Activated CD4-positive, alpha-beta T cell treated with anti-CD3 and anti-CD28 coated beads, Interleukin-2, amount 50 U/mL, for 1 hour (primary cell): Measurements from ENCODE around the gene ZNF227.
"Not testable (repeated sequence)": the region's sequence is repeated elsewhere in the genome, so short reads cannot be mapped to it uniquely, and the experiment has no call there.

Source experiments
- DNase-seq: peaks from one replicate; pipeline ENCODE4 v3.0.0-alpha.2; 2020

ZNF227 gene

DNA sequence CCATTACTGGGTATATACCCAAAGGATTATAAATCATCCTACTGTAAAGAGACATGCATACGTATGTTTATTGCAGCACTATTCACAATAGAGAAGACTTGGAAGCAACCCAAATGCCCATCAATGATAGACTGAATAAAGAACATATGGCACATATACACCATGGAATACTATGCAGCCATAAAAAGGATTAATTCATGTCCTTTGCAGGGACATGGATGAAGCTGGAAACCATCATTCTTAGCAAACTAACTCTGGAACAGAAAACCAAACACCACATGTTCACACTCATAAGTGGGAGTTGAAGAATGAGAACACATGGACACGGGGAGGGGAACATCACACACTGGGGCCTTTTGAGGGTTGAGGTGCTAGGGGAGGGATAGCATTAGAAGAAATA is 41.1 kb downstream of the ZNF227 start:
- not testable (repeated sequence) for DNase-seq

DNA sequence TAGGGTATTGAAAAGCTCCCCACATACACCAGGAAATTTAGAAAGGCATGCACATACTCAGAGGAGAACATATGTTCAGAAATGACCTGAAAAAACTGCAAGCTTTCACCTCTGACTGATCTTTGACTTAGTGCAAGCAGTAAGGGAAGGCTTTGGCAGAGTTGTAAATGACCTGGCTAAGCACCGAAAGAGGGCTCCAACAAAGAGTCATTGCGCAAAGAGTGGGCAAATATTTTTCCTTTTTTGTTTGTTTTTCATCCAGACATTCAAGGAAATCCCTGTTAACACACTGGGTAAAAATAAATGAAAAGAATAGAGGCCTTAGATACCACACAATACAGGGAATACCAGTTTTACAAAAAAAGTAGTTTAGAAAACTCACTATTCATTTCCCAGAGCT is 42.2 kb downstream of the ZNF227 start:
- no peak for DNase-seq

DNA sequence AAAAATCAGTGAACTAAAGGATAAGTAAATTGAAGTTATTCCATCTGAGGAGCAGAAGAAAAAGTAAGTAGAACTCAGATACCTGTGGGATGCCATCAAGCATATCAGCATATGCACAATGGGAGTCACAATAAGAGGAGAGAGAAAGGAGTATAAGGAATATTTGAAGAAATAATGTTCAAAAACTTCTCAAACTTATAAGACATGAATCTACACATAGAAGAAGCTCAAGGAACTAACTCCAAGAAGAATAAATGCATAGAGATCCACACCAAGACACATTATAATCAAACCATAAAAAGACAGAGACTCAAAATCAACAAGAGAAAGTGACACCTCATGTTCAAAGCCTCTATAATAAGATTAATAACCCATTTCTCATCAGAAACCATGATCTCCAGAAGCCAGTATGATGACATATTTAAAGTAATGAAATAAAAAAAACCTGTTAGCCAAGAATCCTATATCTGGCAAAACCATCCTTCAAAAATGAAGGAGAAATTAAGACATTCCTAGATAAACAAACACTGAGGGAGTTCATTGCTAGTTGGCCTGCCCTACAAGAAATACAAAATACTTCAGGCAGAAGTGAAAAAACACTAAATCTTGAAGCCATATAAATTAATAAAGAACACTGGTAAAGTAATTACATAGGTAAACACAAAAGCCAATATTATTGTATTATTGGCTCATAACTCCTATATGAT is 43.5 kb downstream of the ZNF227 start:
- no peak for DNase-seq

DNA sequence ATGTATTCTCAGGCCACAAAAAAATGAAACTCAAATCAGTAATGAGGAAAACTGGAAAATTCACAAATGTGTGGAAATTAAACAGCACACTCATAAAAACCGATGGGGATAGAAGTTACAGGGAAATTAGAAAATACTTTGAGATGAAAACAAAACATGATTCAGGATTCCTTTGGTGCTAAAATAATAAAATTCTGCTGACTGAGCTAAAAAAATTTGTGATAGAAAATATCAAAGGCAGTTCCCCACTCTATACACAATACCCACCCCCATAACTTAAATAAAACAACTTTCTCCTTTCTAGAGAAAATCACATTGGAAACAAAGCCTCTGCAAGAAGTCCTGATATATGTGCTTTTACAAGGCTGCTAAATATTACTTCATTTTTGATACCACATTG is 45.8 kb downstream of the ZNF227 start:
- DNase-seq: no peak

DNA sequence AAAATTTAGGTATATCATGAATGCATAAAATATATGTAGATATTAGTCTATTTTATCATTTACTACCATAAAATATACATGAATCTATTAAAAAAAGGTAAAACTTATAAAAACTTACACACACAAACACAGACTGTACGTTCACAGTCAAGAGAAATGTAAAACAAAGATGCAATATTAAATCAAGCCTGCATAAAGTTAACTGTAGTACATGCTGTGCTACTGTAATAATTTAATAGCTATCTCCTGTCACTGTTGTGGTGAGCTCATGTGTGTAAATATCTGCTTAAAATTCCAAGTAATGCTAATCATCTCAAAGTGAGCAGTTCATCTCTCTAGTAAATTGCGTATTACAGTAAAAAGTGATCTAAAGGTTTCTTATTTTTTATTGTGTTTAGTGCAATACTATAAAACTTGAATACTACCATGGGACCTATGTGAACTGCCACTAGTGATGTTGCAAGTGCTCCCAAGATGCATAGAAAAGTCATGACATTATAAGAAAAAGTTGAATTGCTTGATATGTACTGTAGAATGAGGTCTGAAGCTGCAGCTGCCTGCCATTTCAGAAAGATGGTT is 46.6 kb downstream of the ZNF227 start:
- DNase-seq: no peak

DNA sequence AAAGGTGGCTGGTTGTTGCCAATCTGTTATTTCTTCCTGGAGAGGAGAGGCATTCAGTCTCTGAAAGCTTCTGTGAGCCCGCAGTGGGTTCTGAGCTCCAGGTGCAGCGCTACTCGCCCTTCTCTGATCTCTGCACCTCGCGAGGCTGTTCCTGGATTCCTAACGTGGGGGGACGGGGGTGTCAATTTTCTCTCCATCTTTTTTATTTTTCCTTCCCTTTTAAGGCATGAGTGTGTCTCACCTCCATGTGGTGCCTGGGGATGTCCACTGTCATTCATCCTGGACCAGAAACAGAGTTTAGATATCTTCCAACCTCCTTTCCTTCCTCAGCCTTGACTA is 48.0 kb downstream of the ZNF227 start:
- no peak for DNase-seq

DNA sequence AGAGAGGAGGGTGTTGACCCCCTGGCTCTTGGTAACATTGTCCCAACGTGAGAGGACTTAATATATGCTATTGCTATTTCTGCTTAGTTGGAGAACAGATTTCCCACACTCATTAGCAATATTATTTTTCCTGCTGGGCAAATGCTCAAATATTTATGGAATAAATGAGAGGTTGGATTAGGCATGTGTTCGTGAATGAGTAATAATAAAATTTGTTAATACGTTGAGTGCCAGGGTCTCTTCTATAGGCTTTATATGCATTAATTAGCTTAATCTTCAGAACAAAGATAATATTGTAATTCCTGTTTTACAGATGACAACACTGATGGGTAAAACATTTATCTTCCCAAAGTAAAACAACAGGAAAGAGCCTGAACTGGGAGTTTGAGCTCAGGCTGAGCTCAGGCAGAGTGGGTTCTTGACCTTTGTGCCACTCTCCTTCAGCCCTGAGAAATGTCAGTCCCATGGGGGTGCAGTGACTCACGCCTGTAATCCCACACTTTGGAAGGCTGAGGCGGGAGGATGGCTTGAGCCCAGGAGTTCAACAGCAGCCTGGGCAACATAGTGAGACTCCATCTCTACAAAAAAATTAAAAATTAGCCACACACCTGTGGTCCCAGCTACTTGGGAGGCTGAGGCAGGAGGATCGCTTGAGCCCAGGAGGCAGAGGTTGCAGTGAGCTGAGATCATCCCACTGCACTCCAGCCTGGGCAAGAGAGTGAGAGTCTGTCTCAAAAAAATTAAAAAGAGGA is 48.5 kb downstream of the ZNF227 start:
- no peak for DNase-seq

DNA sequence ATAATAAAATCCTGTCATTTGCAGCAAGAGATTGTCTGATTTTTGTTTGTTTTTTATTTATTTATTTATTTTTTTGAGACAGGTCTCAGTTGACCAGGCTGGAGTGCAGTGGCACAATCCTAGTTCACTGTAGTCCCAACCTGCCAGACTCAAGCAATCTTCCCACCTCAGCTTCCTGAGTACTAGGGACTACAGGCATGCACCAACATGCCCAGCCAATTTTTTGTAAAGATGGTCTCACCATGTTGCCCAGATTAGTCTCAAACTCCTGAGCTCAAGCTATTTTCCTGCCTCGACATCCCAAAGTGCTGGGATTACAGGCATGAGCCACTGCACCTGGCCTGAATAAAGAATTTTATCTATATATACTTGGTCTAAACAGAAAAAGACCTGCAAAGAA is 65.0 kb downstream of the ZNF227 start:
- DNase-seq: no peak

DNA sequence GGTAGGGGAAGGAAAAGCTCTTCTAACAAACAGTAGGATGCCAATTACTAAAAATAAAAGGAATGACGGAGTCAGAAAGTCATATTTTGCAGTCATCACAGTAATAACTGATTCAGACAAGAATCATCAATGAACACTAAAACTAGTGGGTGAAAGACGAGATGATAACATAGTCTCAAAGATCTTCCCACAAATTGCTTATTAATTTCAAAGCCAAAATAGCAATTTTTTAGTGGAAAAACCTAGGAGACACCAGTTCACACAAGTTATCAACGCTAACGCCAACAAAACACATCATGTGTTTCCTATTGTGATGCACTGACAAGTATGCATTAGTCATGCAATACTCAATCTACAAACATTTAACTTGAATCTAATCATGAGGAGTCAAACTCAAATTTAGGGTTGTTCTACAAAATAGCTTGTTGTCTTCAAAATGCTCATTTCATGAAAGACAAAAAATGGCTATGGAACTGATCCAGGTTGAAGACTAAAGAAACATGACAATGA is 65.9 kb downstream of the ZNF227 start:
- no peak for DNase-seq

DNA sequence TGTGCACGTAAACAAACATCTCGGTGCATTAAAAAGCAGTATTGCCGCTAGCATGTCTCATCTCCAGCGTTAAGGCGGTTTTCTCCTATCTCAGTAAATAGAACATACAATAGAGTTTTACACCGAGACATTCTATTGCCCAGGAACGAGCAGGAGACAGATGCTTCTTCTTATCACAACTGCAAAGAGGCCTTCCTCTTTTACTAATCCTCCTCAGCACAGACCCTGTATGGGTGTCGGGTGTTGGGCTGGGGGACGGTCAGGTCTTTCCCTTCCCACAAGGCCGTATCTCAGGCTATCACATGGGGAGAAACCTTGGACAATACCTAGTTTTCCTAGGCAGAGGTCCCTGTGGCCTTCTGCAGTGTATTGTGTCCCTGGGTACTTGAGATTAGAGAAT is 68.6 kb downstream of the ZNF227 start:
- DNase-seq: no peak

DNA sequence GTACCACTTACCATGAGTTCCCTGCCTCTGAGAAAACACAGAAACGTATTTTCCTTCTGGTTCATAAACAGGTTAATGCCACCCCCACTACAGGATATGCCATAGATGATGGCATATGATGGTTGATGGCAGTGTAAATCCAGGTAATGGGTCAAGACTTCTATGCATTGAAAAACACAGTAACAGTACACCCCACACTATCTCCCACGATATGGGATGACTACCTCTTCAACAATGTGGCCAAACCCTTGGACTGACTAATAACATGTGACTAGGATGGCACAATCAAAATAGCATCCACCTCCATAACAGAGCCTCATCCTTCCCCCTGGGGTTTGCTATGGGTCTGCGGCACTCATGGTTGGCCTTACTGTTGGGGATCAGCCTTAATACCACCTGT is 70.5 kb downstream of the ZNF227 start:
- no peak for DNase-seq

DNA sequence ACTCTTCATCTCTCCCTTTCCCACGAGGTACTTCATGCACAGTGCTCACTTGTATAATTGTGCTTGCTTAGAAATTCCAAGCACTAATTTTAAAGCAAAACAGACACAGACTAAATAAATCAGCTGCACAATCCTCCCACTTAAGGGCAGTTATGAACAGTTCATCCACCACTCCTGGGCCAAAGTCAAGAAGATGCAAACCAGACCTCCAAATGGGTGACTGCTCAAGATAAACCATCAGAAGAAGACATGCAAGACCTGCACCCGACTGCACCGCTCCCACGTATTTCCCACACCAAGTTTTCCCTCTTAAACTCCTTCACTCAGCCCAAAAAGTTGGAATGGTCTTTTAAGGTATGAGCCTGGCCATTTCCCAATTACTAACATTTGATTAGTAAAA is 72.6 kb downstream of the ZNF227 start:
- DNase-seq: no peak
